RWPE1 (cell line): ENCODE results near the gene CASP3.
A peak's percentile ranks its signal among the peaks of the same experiment; 100 is the strongest.
"Not testable (repeated sequence)": the region's sequence is repeated elsewhere in the genome, so short reads cannot be mapped to it uniquely, and the experiment has no call there.

Source experiments
- CTCF ChIA-PET: fragments of 350-600 bp; sonication (Branson Sonifier 250); formaldehyde crosslinking; extraction: SDS; loops from one replicate; lab custom pipeline; 2021; lab: Yijun Ruan, JAX
- POLR2A ChIA-PET: fragments of 400-600 bp; formaldehyde crosslinking; extraction: SDS; loops from one replicate; lab custom pipeline; 2020; ENCODE audit warnings: antibody characterized with exemption; ENCODE audit not compliant: low non-redundant PET; lab: Yijun Ruan, JAX
- DNase-seq: peaks from one replicate; pipeline ENCODE4 v3.0.0; 2012; ENCODE audit warnings: low spot score
- H3K27ac ChIP-seq: fragments of 450-650 bp; 2 replicates; pipeline ENCODE4 v1.5.1; 2017
- CTCF ChIP-seq: fragments of 450-650 bp; conservative IDR thresholded peaks from 2 replicates; pipeline ENCODE4 v1.5.1; 2017; ENCODE audit warnings: low read depth, mild to moderate bottlenecking

The CASP3 gene

GRCh38 chr4:184668096-184668495 is 18.8 kb upstream of the CASP3 start:
- ChIA-PET POLR2A (no interaction called here), CTCF (interaction anchor here (0.6 kb wide), 1 partner anchor 18 kb away, joined by 3 read pairs; no protein-coding TSS in a partner anchor)
- no peak overlapping the region for H3K27ac ChIP-seq
- no peak for DNase-seq
- no peak for TF ChIP-seq CTCF

GRCh38 chr4:184666670-184667069 is 17.4 kb upstream of the CASP3 start:
- H3K27ac ChIP-seq, result no peak overlapping the region
- ChIA-PET CTCF (no interaction called here), POLR2A (no interaction called here)
- no peak for TF ChIP-seq CTCF
- DNase-seq, result no peak

GRCh38 chr4:184664445-184665210 is 15.4 kb upstream of the CASP3 start:
- no peak for TF ChIP-seq CTCF
- no peak overlapping the region for H3K27ac ChIP-seq
- DNase-seq, result peak; percentile 29
- POLR2A ChIA-PET, result no interaction called here
- CTCF ChIA-PET, result no interaction called here

- DNase-seq, result no peak
- H3K27ac ChIP-seq, result no peak overlapping the region
- ChIA-PET POLR2A (interaction anchor here (0.6 kb wide), 1 partner anchor 13 kb away, joined by 6 read pairs; the partner anchor contains the start of gene PRIMPOL), CTCF (no interaction called here)
- TF ChIP-seq CTCF, result no peak
Observed at GRCh38 chr4:184662236-184662635, 13.0 kb upstream of the CASP3 start.

- DNase-seq, result no peak
- no peak for TF ChIP-seq CTCF
- CTCF ChIA-PET, result interaction anchor here (0.6 kb wide), 1 partner anchor 514 kb away, joined by 3 read pairs; no protein-coding TSS in a partner anchor
- POLR2A ChIA-PET, result no interaction called here
- no peak overlapping the region for H3K27ac ChIP-seq
Observed at GRCh38 chr4:184660978-184661377, 11.7 kb upstream of the CASP3 start.

- H3K27ac ChIP-seq, DNase-seq, POLR2A ChIA-PET: not testable (repeated sequence)
- CTCF ChIA-PET, result interaction anchor here (0.7 kb wide), 1 partner anchor 278 kb away, joined by 3 read pairs; no protein-coding TSS in a partner anchor
Observed at GRCh38 chr4:184657820-184658219, 8.6 kb upstream of the CASP3 start.

- DNase-seq, result no peak
- ChIA-PET POLR2A (no interaction called here), CTCF (interaction anchor here (0.7 kb wide), 1 partner anchor 277 kb away, joined by 3 read pairs; no protein-coding TSS in a partner anchor)
- no peak for TF ChIP-seq CTCF
- no peak overlapping the region for H3K27ac ChIP-seq
Observed at GRCh38 chr4:184657144-184657543, 7.9 kb upstream of the CASP3 start.
